ENCODE results near the gene TNFRSF1B. TPM values are rescaled to one million over a fixed set of nuclear protein-coding genes. Genes with fewer than 3 reads are reported as not detected.

The TNFRSF1B gene
- total and polyA plus RNA-seq, 4 donors, result 15.4 to 246 (median 65.5) TPM

DNA sequence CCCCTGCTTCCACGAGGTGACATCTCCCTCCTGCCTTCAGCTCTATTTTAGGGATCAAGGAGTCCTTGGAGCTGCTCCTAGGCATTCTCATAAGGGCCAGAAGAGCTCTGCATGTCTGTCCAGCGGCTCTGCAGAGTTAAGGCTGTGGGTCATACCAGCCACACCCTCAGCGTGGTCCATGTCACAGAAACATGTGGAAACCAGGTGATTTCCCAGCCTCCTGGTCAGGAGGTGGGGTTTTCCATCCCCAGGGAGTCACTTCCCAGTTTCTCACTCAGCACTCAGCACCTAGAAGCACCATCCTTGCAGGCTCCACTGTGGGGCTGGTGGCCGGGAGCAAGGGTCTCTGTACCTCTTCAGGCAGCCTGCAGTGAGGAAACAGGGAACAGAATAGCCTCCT, 1.4 kb upstream of the TNFRSF1B start:
- no peak overlapping the region for H3K27ac ChIP-seq (ENCODE audit: low read depth in 1 of 2, low read length in 1 of 2)
- WGBS, 2 donors, result 91 to 92% methylated on average over 4 of the region's 4 CpGs
- no peak overlapping the region for H3K9ac ChIP-seq (ENCODE audit: insufficient read depth in 1 of 2, low read length in 2 of 2)
- H3K4me3 ChIP-seq, result no peak overlapping the region
- H3K9me3 ChIP-seq (ENCODE audit: control insufficient read depth in 4 of 4, insufficient read depth in 3 of 4, low read length in 3 of 4), result no peaks in the 10 kb centered on the region
- H3K27me3 ChIP-seq (ENCODE audit: control insufficient read depth in 3 of 3, insufficient read depth in 3 of 3, low read length in 2 of 3), result peaks cover 0 to 16% (median 0%) of the 10 kb centered on the region in 3 donors
- H3K4me1 ChIP-seq (ENCODE audit: control insufficient read depth in 5 of 5, insufficient read depth in 5 of 5, low read length in 5 of 5), result peaks cover 4 to 30% (median 12%) of the 10 kb centered on the region in 5 donors
- H3K36me3 ChIP-seq (ENCODE audit: control insufficient read depth in 4 of 4, insufficient read depth in 4 of 4, low read length in 4 of 4), result no peaks in the 10 kb centered on the region
- TF ChIP-seq, protein P1, sequence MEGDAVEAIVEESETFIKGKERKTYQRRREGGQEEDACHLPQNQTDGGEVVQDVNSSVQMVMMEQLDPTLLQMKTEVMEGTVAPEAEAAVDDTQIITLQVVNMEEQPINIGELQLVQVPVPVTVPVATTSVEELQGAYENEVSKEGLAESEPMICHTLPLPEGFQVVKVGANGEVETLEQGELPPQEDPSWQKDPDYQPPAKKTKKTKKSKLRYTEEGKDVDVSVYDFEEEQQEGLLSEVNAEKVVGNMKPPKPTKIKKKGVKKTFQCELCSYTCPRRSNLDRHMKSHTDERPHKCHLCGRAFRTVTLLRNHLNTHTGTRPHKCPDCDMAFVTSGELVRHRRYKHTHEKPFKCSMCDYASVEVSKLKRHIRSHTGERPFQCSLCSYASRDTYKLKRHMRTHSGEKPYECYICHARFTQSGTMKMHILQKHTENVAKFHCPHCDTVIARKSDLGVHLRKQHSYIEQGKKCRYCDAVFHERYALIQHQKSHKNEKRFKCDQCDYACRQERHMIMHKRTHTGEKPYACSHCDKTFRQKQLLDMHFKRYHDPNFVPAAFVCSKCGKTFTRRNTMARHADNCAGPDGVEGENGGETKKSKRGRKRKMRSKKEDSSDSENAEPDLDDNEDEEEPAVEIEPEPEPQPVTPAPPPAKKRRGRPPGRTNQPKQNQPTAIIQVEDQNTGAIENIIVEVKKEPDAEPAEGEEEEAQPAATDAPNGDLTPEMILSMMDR (IDR thresholded peaks at IDR 0.05; ENCODE audit: control extremely low read depth, extremely low read depth), result no peak
- ATAC-seq (ENCODE audit: insufficient read depth, low FRiP score), result no peak
- no peak for DNase-seq

DNA sequence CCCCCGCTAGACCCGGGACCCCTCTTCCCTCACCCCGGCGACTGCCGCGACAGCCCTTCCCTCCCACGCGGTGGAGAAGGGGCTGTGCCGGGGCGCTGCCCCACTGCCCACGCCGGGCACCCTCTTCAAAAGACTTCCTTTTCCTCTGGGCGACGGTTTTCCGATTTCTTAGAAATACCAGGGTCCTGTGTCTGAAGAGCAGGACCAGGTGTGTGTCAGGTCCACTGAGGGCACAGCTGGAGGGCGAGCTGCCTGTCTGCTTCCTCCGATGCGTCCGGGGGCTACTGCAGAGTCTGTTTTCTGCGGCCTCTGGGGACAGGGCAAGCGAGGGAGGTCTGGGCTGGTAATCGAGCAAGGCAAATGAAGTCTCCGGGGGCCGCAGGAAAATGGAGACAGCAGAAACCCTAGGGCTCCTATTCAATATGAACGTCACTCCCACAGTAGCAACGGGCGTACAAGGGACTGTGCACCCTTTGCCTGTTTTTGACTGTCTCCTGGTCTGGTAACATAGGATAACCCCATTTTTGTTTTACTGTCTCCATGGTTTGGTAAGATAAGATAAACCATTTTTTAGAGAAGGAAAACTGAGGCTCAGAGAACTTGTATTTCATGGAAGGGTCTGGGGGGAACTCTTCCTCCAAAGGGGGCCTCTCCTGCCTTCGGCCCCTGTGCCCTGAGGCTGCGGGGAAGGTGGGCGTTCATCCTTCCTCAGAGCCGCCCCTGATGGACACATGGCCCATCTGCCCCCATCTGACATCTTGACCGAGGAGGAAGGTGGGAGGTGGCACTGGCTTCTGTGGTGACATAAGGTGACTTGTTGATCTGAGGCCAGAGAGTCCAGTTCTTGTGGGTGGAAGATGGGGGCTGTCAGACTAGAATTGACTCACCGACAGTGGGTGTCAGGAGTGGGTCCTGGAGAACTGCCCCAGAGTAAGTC, 970 bp downstream of the TNFRSF1B start:
- TF ChIP-seq, protein P1 (IDR thresholded peaks at IDR 0.05; ENCODE audit: control extremely low read depth, extremely low read depth), result no peak
- no peaks in the 10 kb centered on the region for H3K36me3 ChIP-seq (ENCODE audit: control insufficient read depth in 4 of 4, insufficient read depth in 4 of 4, low read length in 4 of 4)
- H3K27me3 ChIP-seq (ENCODE audit: control insufficient read depth in 3 of 3, insufficient read depth in 3 of 3, low read length in 2 of 3), result peaks cover 0 to 16% (median 0%) of the 10 kb centered on the region in 3 donors
- peaks cover 0 to 17% (median 12%) of the 10 kb centered on the region in 5 donors for H3K4me1 ChIP-seq (ENCODE audit: control insufficient read depth in 5 of 5, insufficient read depth in 5 of 5, low read length in 5 of 5)
- H3K27ac ChIP-seq (ENCODE audit: low read depth in 1 of 2, low read length in 1 of 2), result peak overlapping the region; percentile 75 to 80
- WGBS, 2 donors, result 16 to 18% methylated on average over 32 to 33 of the region's 33 CpGs
- DNase-seq (no peak), ATAC-seq (ENCODE audit: insufficient read depth, low FRiP score) (peak; percentile 2)
- peak overlapping the region in 1 of 2 donors; percentile 71 for H3K9ac ChIP-seq (ENCODE audit: insufficient read depth in 1 of 2, low read length in 2 of 2)
- peak overlapping the region; percentile 60 for H3K4me3 ChIP-seq
- H3K9me3 ChIP-seq (ENCODE audit: control insufficient read depth in 4 of 4, insufficient read depth in 3 of 4, low read length in 3 of 4), result no peaks in the 10 kb centered on the region

DNA sequence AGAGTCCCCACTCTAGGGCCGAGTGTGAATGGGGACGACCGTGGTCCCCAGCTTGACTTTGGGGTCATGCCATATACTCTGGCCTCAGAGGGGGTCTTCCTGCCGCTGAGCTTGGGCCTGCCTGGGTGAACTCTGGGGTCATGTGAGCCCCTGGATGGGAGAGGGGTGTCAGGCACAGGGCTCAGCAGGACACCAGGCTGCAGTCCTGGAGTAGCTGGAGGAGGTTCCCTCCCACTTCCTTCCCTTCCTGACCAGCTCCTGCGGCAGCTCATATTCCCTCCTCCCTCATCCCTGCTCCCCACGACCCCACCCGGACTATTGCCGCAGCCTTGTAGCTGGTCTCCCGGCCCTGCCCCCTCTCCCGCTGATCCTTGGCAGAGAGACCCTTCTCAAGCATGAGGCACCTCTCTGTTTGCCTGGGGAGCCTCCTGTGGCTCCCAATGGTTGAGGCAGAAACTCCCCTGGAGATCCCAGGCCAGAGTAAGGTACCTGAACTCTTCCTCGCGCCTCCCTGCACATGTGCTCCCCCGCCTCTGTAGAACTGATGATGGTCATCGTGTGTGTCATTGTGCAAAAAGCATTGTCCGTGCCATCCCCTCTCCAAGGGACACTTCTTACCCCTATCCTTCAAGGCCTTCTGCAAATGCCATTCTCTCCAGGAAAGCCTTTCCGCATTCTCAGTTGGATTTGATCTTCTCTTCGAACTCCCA, 1.8 kb downstream of the TNFRSF1B start:
- Histone ChIP-seq H3K9ac (ENCODE audit: insufficient read depth in 1 of 2, low read length in 2 of 2) (no peak overlapping the region), H3K27me3 (ENCODE audit: control insufficient read depth in 3 of 3, insufficient read depth in 3 of 3, low read length in 2 of 3) (peaks cover 0 to 16% (median 0%) of the 10 kb centered on the region in 3 donors), H3K9me3 (ENCODE audit: control insufficient read depth in 4 of 4, insufficient read depth in 3 of 4, low read length in 3 of 4) (no peaks in the 10 kb centered on the region), H3K4me1 (ENCODE audit: control insufficient read depth in 5 of 5, insufficient read depth in 5 of 5, low read length in 5 of 5) (peaks cover 0 to 20% (median 12%) of the 10 kb centered on the region in 5 donors), H3K4me3 (peak overlapping the region; percentile 60), H3K27ac (ENCODE audit: low read depth in 1 of 2, low read length in 1 of 2) (peak overlapping the region; percentile 75 to 80), H3K36me3 (ENCODE audit: control insufficient read depth in 4 of 4, insufficient read depth in 4 of 4, low read length in 4 of 4) (no peaks in the 10 kb centered on the region)
- TF ChIP-seq, protein P1 (IDR thresholded peaks at IDR 0.05; ENCODE audit: control extremely low read depth, extremely low read depth), result no peak
- WGBS, 2 donors, result 48 to 53% methylated on average over 16 to 17 of the region's 17 CpGs
- peak in 1 of 3 donors; percentile 70 for DNase-seq
- ATAC-seq (ENCODE audit: insufficient read depth, low FRiP score), result no peak
